SK-N-SH treated with all-trans-retinoic acid at 6 μM for 48 hours (cell line): Measurements from ENCODE around the gene POU2AF2.
A peak's percentile ranks its signal among the peaks of the same experiment; 100 is the strongest.
"Not testable (repeated sequence)": the region's sequence is repeated elsewhere in the genome, so short reads cannot be mapped to it uniquely, and the experiment has no call there.

Source experiments
- ATAC-seq: fragments of 200-7000 bp; cut with Tn5 transposase; 3 replicates; pipeline ENCODE4 v1.9.1; 2020; ENCODE audit warnings: mild to moderate bottlenecking, moderate library complexity
- ARNTL ChIP-seq: fragments of 450-650 bp; formaldehyde crosslinking; IDR thresholded peaks from 2 replicates; pipeline ENCODE4 v1.5.0; 2020; ENCODE audit warnings: low read depth, mild to moderate bottlenecking, moderate library complexity, borderline replicate concordance
- BACH2 ChIP-seq: fragments of 250-450 bp; sonication (Bioruptor Pico); IDR thresholded peaks from 2 replicates; pipeline ENCODE4 v1.9.0; 2021; ENCODE audit warnings: mild to moderate bottlenecking, borderline replicate concordance
- ESRRG ChIP-seq: fragments of 250-450 bp; sonication (Bioruptor Pico); IDR thresholded peaks from 2 replicates; pipeline ENCODE4 v1.6.1; 2021; ENCODE audit warnings: mild to moderate bottlenecking
- GLIS3 ChIP-seq: fragments of 250-450 bp; sonication (Bioruptor Pico); IDR thresholded peaks from 2 replicates; pipeline ENCODE4 v1.5.0; 2020; ENCODE audit warnings: mild to moderate bottlenecking, moderate library complexity
- ISL1 ChIP-seq: fragments of 250-450 bp; sonication (Bioruptor Pico); IDR thresholded peaks from 2 replicates; pipeline ENCODE4 v2.1.2; 2022; ENCODE audit warnings: mild to moderate bottlenecking, moderate library complexity
- OSR1 ChIP-seq: fragments of 250-450 bp; sonication (Bioruptor Pico); IDR thresholded peaks from 2 replicates; pipeline ENCODE4 v1.8.0; 2022; ENCODE audit warnings: moderate library complexity, mild to moderate bottlenecking, inconsistent platforms
- PPARA ChIP-seq: fragments of 250-450 bp; sonication (Bioruptor Pico); IDR thresholded peaks from 2 replicates; pipeline ENCODE4 v1.5.0; 2020; ENCODE audit warnings: mild to moderate bottlenecking, borderline replicate concordance
- RARB ChIP-seq: fragments of 250-450 bp; sonication (Bioruptor Pico); IDR thresholded peaks from 2 replicates; pipeline ENCODE4 v1.8.0; 2021; ENCODE audit warnings: mild to moderate bottlenecking, moderate library complexity
- SNAI2 ChIP-seq: fragments of 250-450 bp; sonication (Bioruptor Pico); IDR thresholded peaks from 2 replicates; pipeline ENCODE4 v1.5.0; 2020; ENCODE audit warnings: mild to moderate bottlenecking, moderate library complexity
- TCF4 ChIP-seq: fragments of 250-450 bp; sonication (Bioruptor Pico); IDR thresholded peaks from 2 replicates; pipeline ENCODE4 v1.8.0; 2021; ENCODE audit warnings: mild to moderate bottlenecking, moderate library complexity, borderline replicate concordance
- TOX ChIP-seq: fragments of 250-450 bp; sonication (Bioruptor Pico); IDR thresholded peaks from 2 replicates; pipeline ENCODE4 v1.8.0; 2021; ENCODE audit warnings: mild to moderate bottlenecking, moderate library complexity, borderline replicate concordance
- TSHZ2 ChIP-seq: fragments of 250-450 bp; sonication (Bioruptor Pico); IDR thresholded peaks from 2 replicates; pipeline ENCODE4 v1.5.0; 2020; ENCODE audit warnings: mild to moderate bottlenecking, moderate library complexity
- ZC3H10 ChIP-seq: fragments of 250-450 bp; sonication (Bioruptor Pico); IDR thresholded peaks from 2 replicates; pipeline ENCODE4 v1.5.1; 2021; ENCODE audit warnings: mild to moderate bottlenecking, moderate library complexity
- ZFP3 ChIP-seq: fragments of 250-450 bp; sonication (Bioruptor Pico); IDR thresholded peaks from 2 replicates; pipeline ENCODE4 v1.5.0; 2020; ENCODE audit warnings: mild to moderate bottlenecking, moderate library complexity
- ZFP30 ChIP-seq: fragments of 450-650 bp; formaldehyde crosslinking; IDR thresholded peaks from 2 replicates; pipeline ENCODE4 v1.5.0; 2022; ENCODE audit warnings: mild to moderate bottlenecking, moderate library complexity
- ZNF565 ChIP-seq: fragments of 450-650 bp; formaldehyde crosslinking; conservative IDR thresholded peaks from 2 replicates; pipeline ENCODE4 v1.5.0; 2020; ENCODE audit warnings: low read depth, mild to moderate bottlenecking, moderate library complexity
- ZNF70 ChIP-seq: fragments of 450-650 bp; formaldehyde crosslinking; IDR thresholded peaks from 2 replicates; pipeline ENCODE4 v1.5.0; 2020; ENCODE audit warnings: mild to moderate bottlenecking, moderate library complexity
- ZNF8 ChIP-seq: fragments of 450-650 bp; formaldehyde crosslinking; IDR thresholded peaks from 2 replicates; pipeline ENCODE4 v1.5.0; 2020; ENCODE audit warnings: mild to moderate bottlenecking, moderate library complexity
- TF ChIP-seq, protein P1 (sequence below): fragments of 250-450 bp; sonication (Bioruptor Pico); IDR thresholded peaks from 2 replicates; pipeline ENCODE4 v1.5.1; 2021; ENCODE audit warnings: mild to moderate bottlenecking, moderate library complexity
- TF ChIP-seq, protein P2 (sequence below): fragments of 250-450 bp; sonication (Bioruptor Pico); IDR thresholded peaks from 2 replicates; pipeline ENCODE4 v1.8.0; 2021; ENCODE audit warnings: low read depth, mild to moderate bottlenecking, moderate library complexity, borderline replicate concordance
- TF ChIP-seq, protein P3 (sequence below): fragments of 250-450 bp; sonication (Bioruptor Pico); IDR thresholded peaks from 2 replicates; pipeline ENCODE4 v1.5.1; 2020; ENCODE audit warnings: low read depth, mild to moderate bottlenecking, moderate library complexity
- TF ChIP-seq, protein P4 (sequence below): fragments of 250-450 bp; sonication (Bioruptor Pico); IDR thresholded peaks from 2 replicates; pipeline ENCODE4 v1.8.0; 2020; ENCODE audit warnings: mild to moderate bottlenecking, moderate library complexity, borderline replicate concordance

Gene POU2AF2

GRCh38 chr11:111285189-111286091 lies 39.9 kb downstream of the POU2AF2 start:
- peak; percentile 80 for ATAC-seq
- TF ChIP-seq, protein P1, sequence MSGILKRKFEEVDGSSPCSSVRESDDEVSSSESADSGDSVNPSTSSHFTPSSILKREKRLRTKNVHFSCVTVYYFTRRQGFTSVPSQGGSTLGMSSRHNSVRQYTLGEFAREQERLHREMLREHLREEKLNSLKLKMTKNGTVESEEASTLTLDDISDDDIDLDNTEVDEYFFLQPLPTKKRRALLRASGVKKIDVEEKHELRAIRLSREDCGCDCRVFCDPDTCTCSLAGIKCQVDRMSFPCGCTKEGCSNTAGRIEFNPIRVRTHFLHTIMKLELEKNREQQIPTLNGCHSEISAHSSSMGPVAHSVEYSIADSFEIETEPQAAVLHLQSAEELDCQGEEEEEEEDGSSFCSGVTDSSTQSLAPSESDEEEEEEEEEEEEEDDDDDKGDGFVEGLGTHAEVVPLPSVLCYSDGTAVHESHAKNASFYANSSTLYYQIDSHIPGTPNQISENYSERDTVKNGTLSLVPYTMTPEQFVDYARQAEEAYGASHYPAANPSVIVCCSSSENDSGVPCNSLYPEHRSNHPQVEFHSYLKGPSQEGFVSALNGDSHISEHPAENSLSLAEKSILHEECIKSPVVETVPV, result 0 out of 2 replicates have a peak, but pooled peaks have one; percentile 61
- no peak for TF ChIP-seq ISL1
- no peak for TF ChIP-seq OSR1
- TF ChIP-seq ZFP30 (CRISPR knock-in tag), result no peak
- no peak for TF ChIP-seq ZNF70
- no peak for TF ChIP-seq ZFP3
- no peak for TF ChIP-seq BACH2 (CRISPR knock-in tag)
- TF ChIP-seq GLIS3 (CRISPR knock-in tag), result 0 out of 2 replicates have a peak, but pooled peaks have one; percentile 75
- no peak for TF ChIP-seq PPARA (CRISPR knock-in tag)
- TF ChIP-seq ZC3H10 (CRISPR knock-in tag), result no peak
- TF ChIP-seq, protein P2, sequence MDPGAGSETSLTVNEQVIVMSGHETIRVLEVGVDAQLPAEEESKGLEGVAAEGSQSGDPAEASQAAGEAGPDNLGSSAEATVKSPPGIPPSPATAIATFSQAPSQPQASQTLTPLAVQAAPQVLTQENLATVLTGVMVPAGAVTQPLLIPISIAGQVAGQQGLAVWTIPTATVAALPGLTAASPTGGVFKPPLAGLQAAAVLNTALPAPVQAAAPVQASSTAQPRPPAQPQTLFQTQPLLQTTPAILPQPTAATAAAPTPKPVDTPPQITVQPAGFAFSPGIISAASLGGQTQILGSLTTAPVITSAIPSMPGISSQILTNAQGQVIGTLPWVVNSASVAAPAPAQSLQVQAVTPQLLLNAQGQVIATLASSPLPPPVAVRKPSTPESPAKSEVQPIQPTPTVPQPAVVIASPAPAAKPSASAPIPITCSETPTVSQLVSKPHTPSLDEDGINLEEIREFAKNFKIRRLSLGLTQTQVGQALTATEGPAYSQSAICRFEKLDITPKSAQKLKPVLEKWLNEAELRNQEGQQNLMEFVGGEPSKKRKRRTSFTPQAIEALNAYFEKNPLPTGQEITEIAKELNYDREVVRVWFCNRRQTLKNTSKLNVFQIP (CRISPR knock-in tag), result no peak
- TF ChIP-seq, protein P3, sequence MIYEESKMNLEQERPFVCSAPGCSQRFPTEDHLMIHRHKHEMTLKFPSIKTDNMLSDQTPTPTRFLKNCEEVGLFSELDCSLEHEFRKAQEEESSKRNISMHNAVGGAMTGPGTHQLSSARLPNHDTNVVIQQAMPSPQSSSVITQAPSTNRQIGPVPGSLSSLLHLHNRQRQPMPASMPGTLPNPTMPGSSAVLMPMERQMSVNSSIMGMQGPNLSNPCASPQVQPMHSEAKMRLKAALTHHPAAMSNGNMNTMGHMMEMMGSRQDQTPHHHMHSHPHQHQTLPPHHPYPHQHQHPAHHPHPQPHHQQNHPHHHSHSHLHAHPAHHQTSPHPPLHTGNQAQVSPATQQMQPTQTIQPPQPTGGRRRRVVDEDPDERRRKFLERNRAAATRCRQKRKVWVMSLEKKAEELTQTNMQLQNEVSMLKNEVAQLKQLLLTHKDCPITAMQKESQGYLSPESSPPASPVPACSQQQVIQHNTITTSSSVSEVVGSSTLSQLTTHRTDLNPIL (CRISPR knock-in tag), result no peak
- TF ChIP-seq ZNF565 (CRISPR knock-in tag), result no peak
- peak; percentile 40; the same call in 1 of the 2 replicates for TF ChIP-seq TCF4
- no peak for TF ChIP-seq SNAI2 (CRISPR knock-in tag)
- TF ChIP-seq TOX (CRISPR knock-in tag), result no peak
- no peak for TF ChIP-seq RARB (CRISPR knock-in tag)
- TF ChIP-seq ESRRG (CRISPR knock-in tag), result no peak
- TF ChIP-seq, protein P4, sequence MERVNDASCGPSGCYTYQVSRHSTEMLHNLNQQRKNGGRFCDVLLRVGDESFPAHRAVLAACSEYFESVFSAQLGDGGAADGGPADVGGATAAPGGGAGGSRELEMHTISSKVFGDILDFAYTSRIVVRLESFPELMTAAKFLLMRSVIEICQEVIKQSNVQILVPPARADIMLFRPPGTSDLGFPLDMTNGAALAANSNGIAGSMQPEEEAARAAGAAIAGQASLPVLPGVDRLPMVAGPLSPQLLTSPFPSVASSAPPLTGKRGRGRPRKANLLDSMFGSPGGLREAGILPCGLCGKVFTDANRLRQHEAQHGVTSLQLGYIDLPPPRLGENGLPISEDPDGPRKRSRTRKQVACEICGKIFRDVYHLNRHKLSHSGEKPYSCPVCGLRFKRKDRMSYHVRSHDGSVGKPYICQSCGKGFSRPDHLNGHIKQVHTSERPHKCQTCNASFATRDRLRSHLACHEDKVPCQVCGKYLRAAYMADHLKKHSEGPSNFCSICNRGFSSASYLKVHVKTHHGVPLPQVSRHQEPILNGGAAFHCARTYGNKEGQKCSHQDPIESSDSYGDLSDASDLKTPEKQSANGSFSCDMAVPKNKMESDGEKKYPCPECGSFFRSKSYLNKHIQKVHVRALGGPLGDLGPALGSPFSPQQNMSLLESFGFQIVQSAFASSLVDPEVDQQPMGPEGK (CRISPR knock-in tag), result no peak

DNA sequence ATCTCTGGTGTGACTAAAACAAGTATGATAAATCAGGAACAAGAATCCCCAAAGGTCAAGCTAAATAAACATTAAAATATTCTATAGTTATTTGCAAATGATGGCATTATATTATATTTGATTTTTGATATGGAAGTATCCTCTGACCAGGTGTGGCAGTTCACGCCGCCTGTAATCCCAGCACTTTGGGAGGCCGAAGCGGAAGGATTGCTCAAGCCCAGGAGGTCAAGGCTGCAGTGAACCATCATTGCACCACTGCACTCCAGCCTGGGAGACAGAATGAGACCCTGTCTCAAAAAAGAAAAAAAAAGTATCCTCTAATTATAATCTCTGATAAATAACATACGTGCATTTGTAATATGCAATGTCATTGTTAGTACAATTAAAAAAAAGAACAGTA lies 46.2 kb downstream of the POU2AF2 start:
- ATAC-seq, result no peak
- no peak for TF ChIP-seq SNAI2 (CRISPR knock-in tag)
- TF ChIP-seq RARB (CRISPR knock-in tag), result no peak
- TF ChIP-seq BACH2 (CRISPR knock-in tag), result no peak
- no peak for TF ChIP-seq PPARA (CRISPR knock-in tag)
- TF ChIP-seq TSHZ2, result no peak
- TF ChIP-seq ZNF565 (CRISPR knock-in tag), result no peak
- TF ChIP-seq ZC3H10 (CRISPR knock-in tag), result no peak
- TF ChIP-seq, protein P3 (CRISPR knock-in tag), result no peak
- TF ChIP-seq, protein P4 (CRISPR knock-in tag), result no peak
- TF ChIP-seq ZNF8 (CRISPR knock-in tag), result no peak
- no peak for TF ChIP-seq ZFP30 (CRISPR knock-in tag)
- no peak for TF ChIP-seq ARNTL (CRISPR knock-in tag)
- TF ChIP-seq, protein P1, result no peak

DNA sequence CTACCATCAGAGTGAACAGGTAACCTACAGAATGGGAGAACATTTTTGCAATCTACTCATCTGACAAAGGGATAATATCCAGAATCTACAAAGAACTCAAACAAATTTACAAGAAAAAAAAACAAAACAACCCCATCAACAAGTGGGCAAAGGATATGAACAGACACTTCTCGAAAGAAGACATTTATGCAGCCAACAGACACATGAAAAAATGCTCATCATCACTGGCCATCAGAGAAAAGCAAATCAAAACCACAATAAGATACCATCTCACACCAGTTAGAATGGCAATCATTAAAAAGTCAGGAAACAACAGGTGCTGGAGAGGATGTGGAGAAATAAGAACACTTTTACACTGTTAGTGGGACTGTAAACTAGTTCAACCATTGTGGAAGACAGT lies 46.9 kb downstream of the POU2AF2 start:
- not testable (repeated sequence) for ATAC-seq
